ENCODE data around the gene GGT1.
"Not testable (repeated sequence)": the region's sequence is repeated elsewhere in the genome, so short reads cannot be mapped to it uniquely, and the experiment has no call there.

GGT1 gene

DNA sequence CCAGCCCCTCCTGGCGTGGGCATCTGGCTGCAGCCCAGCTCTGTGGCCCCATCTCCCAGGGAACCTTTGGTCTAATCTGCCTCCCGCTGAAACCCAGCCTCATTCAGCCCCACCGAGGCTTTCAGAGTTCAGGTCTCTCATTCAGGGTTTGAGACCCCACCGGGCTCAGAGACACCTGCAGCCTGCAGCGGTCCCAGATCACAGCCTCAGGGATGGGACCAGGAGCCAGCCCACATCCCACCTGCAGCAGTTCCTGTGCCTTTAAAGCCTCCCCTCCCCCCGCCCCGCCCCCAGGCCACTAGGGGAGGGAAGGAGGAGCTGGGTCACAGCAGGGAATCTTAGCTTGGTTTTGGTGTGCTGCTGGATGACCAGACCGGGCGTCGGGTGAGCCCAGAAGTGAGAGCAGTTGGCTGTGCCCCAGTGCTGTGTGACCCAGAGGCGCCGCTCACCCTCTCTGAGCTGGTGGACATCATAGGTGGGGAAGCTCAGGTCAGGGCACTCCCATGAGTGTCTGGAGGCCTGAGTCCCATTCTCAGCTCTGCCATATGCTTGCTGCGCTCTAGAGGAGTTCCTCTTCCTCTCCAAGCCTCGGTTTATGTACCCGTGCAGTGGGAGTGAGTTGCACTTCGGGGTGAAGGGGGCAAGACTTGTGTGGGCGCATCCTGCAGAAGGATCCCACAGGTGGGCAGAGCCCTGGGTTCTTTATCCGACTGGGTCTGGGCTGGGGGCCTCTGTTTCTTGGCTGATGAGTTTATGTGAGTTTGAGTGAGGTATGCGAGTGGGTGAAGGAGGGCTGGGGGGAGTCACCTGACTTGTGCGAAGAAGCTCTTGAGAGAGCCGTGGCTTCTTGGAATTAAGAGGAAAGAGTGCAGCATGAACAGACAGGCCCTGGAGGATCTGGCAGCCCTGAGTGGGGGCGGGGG is at the start of gene GGT1:
GGT1 (plus strand) TSS at position 347 of the 923 bp plus-strand sequence. CDS start 7,889 bp downstream, outside the sequence.
- DNase-seq = not testable (repeated sequence)

DNA sequence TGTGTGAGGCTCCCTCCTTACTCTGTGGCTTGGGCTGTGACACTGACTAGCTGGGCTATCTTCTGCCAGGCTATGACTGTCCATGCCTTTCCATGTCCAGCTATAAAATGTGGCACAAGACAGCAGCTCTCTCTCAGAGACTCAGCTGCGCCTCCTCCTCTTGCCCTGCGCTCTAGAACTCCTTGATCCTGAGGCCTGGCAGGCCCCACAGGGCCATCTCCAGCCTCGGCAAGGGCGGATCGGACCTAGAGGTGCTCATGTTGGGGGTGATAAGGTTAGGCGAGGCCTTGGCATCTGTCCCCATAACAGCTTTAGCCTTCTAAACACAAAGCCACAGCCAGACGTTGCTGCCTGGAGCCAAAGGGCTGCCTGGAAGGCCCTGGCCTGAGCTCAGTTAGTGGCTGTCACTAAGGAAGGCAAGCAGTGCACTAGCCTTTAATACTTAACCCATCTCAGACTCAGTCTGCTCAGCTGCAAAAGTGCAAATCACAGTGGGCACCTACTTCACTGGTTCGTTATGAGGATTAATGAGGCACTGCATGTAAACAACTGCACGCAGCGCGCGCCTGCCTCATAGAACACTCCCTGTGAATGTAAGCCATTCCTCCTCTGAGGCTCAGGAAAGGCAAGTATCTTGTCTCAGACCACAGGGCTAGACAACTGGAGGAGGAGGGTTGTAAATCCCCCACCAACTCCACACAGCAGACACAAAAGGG is 49.2 kb upstream of the GGT1 start:
- no peak for DNase-seq

DNA sequence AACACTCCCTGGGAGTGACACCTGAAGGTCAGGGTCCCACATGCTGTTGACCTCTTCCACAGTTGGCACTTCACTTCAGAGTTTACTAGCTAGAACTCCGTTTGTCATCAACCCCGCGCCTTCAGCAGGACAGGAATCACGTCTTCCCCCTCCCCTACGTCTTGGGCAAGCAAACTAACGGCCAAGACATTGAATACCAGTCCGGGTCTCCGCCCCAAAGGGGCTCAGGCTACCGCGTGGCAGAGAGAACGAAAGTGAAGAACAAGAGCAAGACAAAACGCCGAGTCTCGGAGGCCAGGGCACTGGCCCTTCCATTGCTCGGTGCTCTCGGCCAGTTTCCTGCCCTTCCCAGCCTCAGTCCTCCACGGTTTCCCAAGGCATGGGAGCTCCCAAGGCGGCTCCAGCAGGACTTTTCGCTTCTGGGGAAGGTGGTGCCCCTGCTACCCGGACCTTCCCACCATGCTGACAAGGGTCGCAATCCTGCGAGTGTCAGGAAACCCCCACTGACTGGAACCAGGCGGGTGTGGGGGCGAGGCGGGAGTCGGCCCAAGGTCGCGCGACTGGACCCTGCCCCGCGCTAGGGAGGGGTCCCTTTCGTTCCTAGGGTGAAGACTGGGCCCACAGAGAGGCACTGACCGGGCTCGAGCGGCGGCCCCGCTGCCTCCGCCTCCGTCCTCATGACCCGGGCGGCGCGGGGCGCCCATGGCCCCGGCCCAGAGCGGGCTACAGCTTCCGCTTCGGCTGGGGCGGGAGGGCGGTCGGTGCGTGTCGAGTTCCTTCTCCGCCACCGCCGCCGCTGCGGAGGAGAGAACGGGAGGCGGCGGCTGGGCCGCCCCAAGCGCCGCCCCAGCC is 48.5 kb upstream of the GGT1 start, which contains the start of gene GUCD1:
GUCD1 (minus strand) TSS at position 826 of the 852 bp plus-strand sequence; CDS start at position 679, 147 bp downstream.
- no peak for DNase-seq

GRCh38 chr22:24555165-24556039 is 47.6 kb upstream of the GGT1 start, which contains the start of gene SNRPD3:
Gene SNRPD3, plus strand, starts transcription at chr22:24555999. Its CDS starts 1,676 bp downstream, at chr22:24557675.
- peak; percentile 92 to 98 for DNase-seq

GRCh38 chr22:24559471-24559870 is 43.5 kb upstream of the GGT1 start:
- no peak for DNase-seq

GRCh38 chr22:24563246-24563645 is 39.7 kb upstream of the GGT1 start:
- DNase-seq = no peak

DNA sequence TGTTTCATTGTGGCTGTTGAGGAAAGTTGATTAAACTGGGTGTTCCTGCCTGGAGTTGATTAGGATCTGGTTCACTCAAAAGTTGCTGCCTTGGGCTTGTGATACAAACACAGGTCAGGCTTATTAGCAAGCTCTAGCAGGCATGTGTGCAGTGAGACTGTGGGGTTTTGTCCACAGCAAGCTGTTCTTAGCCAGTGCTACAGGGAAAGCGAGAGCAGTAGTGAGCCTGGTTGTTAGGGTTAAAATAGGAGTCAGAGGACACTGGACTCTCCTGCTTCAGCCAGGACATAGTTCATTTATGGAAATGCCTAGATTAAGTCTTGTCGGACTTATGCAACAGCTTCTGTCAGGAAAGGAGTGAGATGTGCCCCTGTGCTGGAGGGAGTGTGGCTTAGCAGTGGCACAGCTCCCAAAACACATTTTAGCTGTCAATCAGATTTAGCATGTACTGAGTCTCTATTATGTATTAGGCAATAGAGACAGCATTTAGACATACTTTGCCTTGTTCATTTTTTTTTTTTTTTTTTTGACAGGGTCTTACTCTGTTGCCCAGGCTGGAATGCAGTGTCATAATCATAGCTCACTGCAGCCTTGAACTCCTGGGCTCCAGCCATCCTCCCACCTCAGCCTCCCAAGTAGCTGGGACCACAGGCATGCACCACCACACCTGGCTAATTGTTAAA is 38.5 kb upstream of the GGT1 start:
- no peak for DNase-seq

DNA sequence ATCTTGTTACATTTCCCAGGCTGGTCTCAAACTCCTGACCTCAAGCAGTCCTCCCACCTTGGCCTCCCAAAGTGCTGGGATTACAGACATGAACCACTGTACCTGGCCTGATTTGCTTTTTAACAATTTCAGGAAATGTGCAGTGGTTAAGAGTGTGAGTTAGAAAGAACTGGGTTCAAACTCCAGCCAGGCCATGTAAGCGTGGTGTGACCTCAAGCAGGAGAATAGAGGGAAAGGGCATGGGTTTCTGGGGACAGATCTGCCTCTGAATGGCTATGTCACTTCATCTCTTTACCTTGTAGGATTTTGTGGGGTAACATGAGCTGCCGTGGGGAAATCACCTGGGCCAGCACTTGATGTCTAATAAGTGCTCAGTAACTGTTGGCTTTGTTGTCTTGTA is 37.9 kb upstream of the GGT1 start:
- no peak for DNase-seq

GRCh38 chr22:24566899-24567511 is 36.0 kb upstream of the GGT1 start:
- DNase-seq = no peak

DNA sequence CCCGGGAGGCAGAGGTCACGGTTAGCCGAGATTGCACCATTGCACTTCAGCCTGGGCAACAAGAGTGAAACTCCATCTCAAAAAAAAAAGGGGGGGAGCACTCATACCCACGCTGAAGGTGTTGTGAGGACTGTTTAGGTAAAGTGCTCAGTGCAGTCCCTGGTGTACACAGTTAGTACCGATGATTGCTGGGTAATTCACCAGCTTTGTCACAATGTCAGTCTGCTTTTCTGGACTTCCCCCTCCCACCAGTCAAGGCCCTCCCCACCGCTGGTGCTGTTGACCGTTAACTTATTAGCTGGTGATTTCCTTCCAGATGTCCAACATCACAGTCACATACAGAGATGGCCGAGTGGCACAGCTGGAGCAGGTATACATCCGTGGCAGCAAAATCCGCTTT is 35.3 kb upstream of the GGT1 start:
- DNase-seq = no peak

GRCh38 chr22:24571266-24571665 is 31.7 kb upstream of the GGT1 start:
- no peak for DNase-seq

- DNase-seq = no peak
Observed at GRCh38 chr22:24576778-24577177, 26.2 kb upstream of the GGT1 start.

DNA sequence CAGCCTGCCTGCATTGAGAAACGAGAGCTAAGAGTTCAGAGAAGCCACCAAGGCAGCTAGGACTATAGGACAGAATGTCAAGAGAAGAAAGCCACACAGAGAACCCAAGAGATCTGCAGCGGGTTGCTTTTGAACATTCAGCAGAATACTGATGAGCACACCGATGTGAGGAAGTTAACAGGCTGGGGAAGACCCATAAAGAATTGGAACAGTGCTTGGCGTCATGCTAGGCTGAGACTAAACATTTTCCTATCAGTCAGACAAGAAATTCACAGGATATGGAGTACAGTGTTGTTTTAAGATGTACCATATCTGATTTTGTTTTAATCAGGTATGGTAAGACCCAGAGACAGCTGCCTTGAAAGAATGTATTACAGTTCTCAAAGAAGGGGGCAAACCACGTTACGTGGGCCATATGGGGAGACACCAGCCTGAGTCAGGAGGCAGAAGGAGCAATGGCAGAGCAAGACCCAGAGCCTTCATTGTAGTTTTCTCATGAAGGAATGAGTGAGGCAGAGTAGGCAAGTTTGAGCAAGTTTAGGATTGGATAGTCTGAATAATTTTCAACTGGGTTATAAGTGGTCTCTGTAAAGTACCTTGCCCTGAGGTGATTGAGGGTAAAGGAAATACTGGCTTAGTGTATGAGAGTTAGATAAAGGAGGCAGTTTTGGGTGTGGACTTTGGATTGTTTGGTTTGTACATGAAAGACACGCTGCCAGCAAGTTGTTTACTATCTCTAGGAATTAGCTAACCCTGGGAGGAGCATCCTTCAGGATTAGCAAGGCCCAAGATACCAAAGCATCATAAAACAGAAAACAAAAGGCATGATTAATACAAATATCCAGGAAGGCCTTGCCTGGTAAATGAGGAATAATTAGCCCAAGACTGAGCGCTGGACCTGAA is 24.4 kb upstream of the GGT1 start:
- no peak for DNase-seq

GRCh38 chr22:24579258-24579601 is 23.8 kb upstream of the GGT1 start:
- no peak for DNase-seq

GRCh38 chr22:24580276-24580675 is 22.7 kb upstream of the GGT1 start:
- DNase-seq = no peak

DNA sequence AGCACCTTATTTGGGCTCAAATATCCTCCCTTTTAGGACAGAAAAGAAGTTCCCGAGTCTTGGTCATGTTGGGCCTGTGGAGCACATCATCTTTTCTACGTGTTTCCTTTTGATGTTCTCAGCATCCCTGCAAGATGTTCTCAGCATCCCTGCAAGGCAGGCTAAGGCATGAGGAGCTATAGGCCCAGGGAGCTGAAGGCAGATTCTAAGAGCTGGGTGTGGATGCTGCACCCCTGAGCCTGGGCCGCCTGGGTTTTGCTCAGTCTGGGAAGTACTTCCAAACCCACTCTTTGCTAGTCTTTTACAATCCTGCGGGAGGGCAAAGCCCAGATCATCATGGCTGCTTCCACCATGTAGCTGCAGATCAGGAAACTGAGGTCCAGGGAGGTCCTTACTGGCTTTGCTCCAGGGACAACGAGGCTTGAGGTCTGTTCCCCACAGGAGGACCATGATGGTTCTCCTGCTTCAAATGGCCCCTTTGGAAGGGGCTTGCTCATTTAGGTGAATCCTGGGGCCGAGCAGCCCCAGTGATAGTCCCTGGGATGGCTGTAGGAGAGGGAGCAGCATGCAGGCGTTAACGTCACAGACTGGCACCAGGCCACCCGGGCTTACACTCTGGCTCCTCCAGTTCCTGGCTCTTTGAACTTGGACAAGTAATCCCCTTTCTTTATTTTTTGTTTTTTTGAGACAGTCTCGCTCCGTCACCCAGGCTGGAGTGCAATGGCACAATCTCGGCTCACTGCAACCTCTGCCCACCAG is 20.8 kb upstream of the GGT1 start:
- DNase-seq = no peak

GRCh38 chr22:24583221-24584165 is 19.5 kb upstream of the GGT1 start:
- no peak for DNase-seq

Measured in cerebellar nuclear complex (tissue), 1 donor.